Measurements from ENCODE around the gene PSME3.
"Not testable (repeated sequence)": the region's sequence is repeated elsewhere in the genome, so short reads cannot be mapped to it uniquely, and the experiment has no call there.

Gene PSME3

GRCh38 chr17:42872251-42872965, 39.2 kb downstream of the PSME3 start:
- TF ChIP-seq CTCF (conservative IDR thresholded peaks at IDR 0.05; ENCODE audit: low read depth, low read length) = no peak
- DNase-seq (ENCODE audit: low read depth) = no peak
- H3K4me3 ChIP-seq (ENCODE audit: low read depth, low read length) = no peak overlapping the region

DNA sequence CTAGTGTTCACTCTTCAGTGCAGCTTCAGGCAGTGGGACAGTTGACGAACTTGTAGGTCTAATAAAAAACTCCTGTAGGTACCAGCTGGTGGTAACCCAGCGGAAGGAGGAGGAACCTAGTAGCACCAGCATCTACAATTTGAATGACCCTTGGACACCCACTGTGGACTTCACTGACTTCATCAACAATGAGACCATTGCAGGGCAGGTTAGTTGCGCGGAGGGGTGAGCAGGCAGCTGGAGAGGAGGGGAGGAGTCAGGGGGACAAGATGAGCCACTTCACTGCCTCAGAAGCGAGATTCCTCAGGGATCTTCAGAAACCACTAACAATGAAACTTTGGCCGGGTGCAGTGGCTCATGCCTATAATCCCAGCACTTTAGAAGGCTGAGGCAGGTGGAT, 40.1 kb downstream of the PSME3 start:
- no peak for TF ChIP-seq CTCF (conservative IDR thresholded peaks at IDR 0.05; ENCODE audit: low read depth, low read length)
- no peak for DNase-seq (ENCODE audit: low read depth)

DNA sequence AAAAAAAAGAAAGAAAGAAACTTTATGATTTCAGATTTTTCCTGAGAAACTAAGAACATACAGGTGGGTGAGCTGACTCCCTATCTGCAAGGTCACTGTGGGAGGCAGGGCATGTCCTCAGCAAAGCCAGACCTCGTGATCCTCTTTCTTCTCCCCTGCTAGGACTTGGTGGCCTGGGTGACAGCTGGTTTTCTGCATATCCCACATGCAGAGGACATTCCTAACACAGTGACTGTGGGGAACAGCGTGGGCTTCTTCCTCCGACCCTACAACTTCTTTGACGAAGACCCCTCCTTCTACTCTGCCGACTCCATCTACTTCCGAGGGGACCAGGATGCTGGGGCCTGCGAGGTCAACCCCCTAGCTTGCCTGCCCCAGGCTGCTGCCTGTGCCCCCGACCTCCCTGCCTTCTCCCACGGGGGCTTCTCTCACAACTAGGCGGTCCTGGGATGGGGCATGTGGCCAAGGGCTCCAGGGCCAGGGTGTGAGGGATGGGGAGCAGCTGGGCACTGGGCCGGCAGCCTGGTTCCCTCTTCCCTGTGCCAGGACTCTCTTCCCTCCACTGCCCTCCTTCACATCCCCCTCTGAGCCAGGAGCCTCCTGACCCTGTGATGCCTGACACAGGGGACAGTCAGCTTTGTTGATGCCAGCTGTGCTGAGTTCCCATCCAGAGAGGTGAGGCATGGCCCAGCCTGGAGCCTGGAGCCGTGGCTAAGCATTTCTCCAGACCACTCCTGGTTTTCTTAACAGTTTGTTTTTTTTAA, 40.9 kb downstream of the PSME3 start:
- H3K4me3 ChIP-seq (ENCODE audit: low read depth, low read length); DNase-seq (ENCODE audit: low read depth): not testable (repeated sequence)

More for the DNA sequence above, 40.1 kb downstream of the PSME3 start:
- no peak overlapping the region for H3K4me3 ChIP-seq (ENCODE audit: low read depth, low read length)

GRCh38 chr17:42877037-42877436, 43.8 kb downstream of the PSME3 start:
- DNase-seq (ENCODE audit: low read depth) = no peak
- no peak for TF ChIP-seq CTCF (conservative IDR thresholded peaks at IDR 0.05; ENCODE audit: low read depth, low read length)
- H3K4me3 ChIP-seq (ENCODE audit: low read depth, low read length) = no peak overlapping the region

DNA sequence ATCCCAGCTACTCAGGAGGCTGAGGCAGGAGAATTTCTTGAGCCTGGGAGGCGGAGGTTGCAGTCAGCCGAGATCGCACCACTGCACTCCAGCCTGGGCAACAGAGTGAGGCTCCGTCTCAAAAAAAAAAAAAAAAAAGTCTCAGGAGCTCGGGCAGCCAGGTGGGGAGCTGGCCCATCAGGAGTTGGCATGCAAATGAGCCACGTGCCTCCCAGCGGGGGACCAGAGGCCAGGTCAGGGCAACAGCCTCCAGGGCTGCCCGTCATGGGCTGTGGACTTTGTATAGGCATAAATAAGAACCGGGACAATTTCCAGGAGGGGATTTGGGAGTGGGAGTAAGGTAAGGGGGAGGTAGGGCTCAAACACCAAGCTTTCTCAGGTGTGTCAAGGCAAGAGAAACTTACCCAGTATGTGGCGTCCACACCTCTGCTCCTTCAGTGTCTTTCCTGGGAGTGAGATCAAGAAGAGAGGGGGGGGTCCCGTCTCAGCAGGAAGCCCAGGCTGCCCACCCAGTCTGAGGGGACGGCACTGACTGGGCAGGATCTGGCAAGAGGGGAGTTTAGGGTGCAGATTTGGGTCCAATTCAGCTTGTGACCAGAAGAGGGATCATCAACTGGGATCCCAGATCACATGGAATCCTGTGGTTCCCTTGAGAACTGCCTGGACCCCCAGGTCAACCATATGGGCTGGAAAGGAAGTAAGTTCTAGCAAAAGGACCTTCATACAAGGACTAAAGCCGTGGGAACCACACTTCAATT, 45.1 kb downstream of the PSME3 start:
- TF ChIP-seq CTCF (conservative IDR thresholded peaks at IDR 0.05; ENCODE audit: low read depth, low read length) = no peak
- H3K4me3 ChIP-seq (ENCODE audit: low read depth, low read length) = no peak overlapping the region
- DNase-seq (ENCODE audit: low read depth) = peak; percentile 21

GRCh38 chr17:42878924-42879595, 45.9 kb downstream of the PSME3 start:
- H3K4me3 ChIP-seq (ENCODE audit: low read depth, low read length) = no peak overlapping the region
- DNase-seq (ENCODE audit: low read depth) = no peak
- no peak for TF ChIP-seq CTCF (conservative IDR thresholded peaks at IDR 0.05; ENCODE audit: low read depth, low read length)

DNA sequence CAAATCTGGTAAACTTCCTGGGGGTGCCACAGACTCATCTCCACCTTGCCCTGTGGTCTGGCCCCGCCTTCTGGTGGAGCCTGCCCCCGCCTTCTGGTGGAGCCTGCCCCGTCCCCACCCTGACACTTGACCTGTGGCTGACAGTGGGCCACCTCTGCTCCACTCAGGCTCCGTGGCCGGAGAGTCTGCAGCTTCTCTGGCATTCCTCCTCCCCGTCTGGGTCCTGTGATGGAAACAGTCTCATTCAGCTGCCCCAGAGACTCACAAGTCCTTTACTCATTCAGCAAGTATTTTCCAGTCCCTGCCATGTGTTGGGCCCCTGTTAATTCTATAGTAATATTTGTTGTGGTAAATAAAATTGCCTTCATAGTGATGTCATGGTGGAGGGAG, 46.4 kb downstream of the PSME3 start:
- TF ChIP-seq CTCF (conservative IDR thresholded peaks at IDR 0.05; ENCODE audit: low read depth, low read length) = no peak
- H3K4me3 ChIP-seq (ENCODE audit: low read depth, low read length) = no peak overlapping the region
- peak; percentile 36 for DNase-seq (ENCODE audit: low read depth)
